Testis (tissue), 3 donors: ENCODE data around the gene KCNJ4. TPM values are rescaled to one million over a fixed set of nuclear protein-coding genes. Genes with fewer than 3 reads are reported as not detected.

Source experiments
- DNase-seq: peaks from one replicate; pipeline ENCODE4 v3.0.0-alpha.2; 2019
- H3K27ac ChIP-seq, 2 donors: fragments of 200-600 bp; sonication (generic); one replicate each; pipeline ENCODE4 v1.5.1; 2019
- H3K27me3 ChIP-seq: fragments of 200-600 bp; sonication (generic); one replicate; pipeline ENCODE4 v1.5.1; 2019
- H3K36me3 ChIP-seq: fragments of 200-600 bp; sonication (generic); one replicate; pipeline ENCODE4 v1.5.1; 2017; ENCODE audit warnings: low read depth; ENCODE audit errors: missing control alignments
- H3K4me1 ChIP-seq: fragments of 200-600 bp; sonication (generic); one replicate; pipeline ENCODE4 v1.5.1; 2019
- H3K4me3 ChIP-seq, 2 donors: fragments of 200-600 bp; sonication (generic); one replicate each; pipeline ENCODE4 v1.5.1; 2017 to 2019
- H3K9me3 ChIP-seq: fragments of 200-600 bp; sonication (generic); one replicate; pipeline ENCODE4 v1.5.1; 2017
- CTCF ChIP-seq, 3 experiments: fragments of 450-650 bp in 2 of 3; fragments of 200-600 bp in 1 of 3; sonication (generic) in 1 of 3; IDR thresholded peaks; one replicate each; pipeline ENCODE4 v1.5.1; 2016 to 2019; ENCODE audit warnings: antibody characterized with exemption in 3 of 3, mild to moderate bottlenecking in 2 of 3, moderate library complexity in 1 of 3
- POLR2A ChIP-seq: fragments of 450-650 bp; IDR thresholded peaks from one replicate; pipeline ENCODE4 v1.6.1; 2017; ENCODE audit warnings: antibody characterized with exemption, mild to moderate bottlenecking, moderate library complexity
- WGBS, 2 donors: methylation state at CpG; one replicate each; pipeline ENCODE4 v1.1.5; 2018; 5-methylcytosine and 5-hydroxymethylcytosine counted together
- intact Hi-C: fragments of 100-400 bp; cut with DNase I; formaldehyde crosslinking; loops from one replicate; pipeline ENCODE4 v1.15.1; 2023; ENCODE audit warnings: low total_unique reads
- polyA plus RNA-seq: library from polyadenylated mRNA; stranded (reverse); fragments of 350-450 nt; fragmentation: Illumina TruSeq; extraction: RNeasy Lipid Tissue Mini Kit (QIAGEN cat#74804); gene quantifications from one replicate; pipeline ENCODE4 v1.2.3, GENCODE V29; 2014; ENCODE audit warnings: low read depth, low replicate concordance; ENCODE audit not compliant: insufficient read depth
- total RNA-seq, 2 donors: library from RNA; depleted of rRNA; stranded (reverse); fragments of >200 nt; gene quantifications; one replicate each; pipeline ENCODE4 v1.2.3, GENCODE V29; 2016

KCNJ4 gene
- total and polyA plus RNA-seq, 3 donors from 2014 or later: 1.7 to 3.0 (median 1.7) TPM

- DNase-seq: no peak
- TF ChIP-seq POLR2A (no peak), CTCF (IDR thresholded peaks at IDR 0.05) (no peak)
- H3K4me1 ChIP-seq: peaks cover 14% of the 10 kb centered on the region
- intact Hi-C loops: no loop called here
- no peaks in the 10 kb centered on the region for H3K9me3 ChIP-seq
- no peak overlapping the region for H3K27ac ChIP-seq
- H3K36me3 ChIP-seq: no peaks in the 10 kb centered on the region
- no peak overlapping the region for H3K4me3 ChIP-seq
- 69 to 73% methylated on average over 16 of the region's 16 CpGs for WGBS, 2 donors
- no peaks in the 10 kb centered on the region for H3K27me3 ChIP-seq
Measured at GRCh38 chr22:38429499-38430068, 25.4 kb downstream of the KCNJ4 start.

- Histone ChIP-seq H3K4me1 (peaks cover 14% of the 10 kb centered on the region), H3K27ac (no peak overlapping the region), H3K27me3 (no peaks in the 10 kb centered on the region), H3K36me3 (no peaks in the 10 kb centered on the region), H3K9me3 (no peaks in the 10 kb centered on the region), H3K4me3 (no peak overlapping the region)
- 84 to 91% methylated on average over 2 of the region's 2 CpGs for WGBS, 2 donors
- no peak for DNase-seq
- intact Hi-C loops: no loop called here
- TF ChIP-seq CTCF (IDR thresholded peaks at IDR 0.05) (no peak), POLR2A (no peak)
Measured at GRCh38 chr22:38428714-38429113, 26.3 kb downstream of the KCNJ4 start.

GRCh38 chr22:38427940-38428339 is 27.1 kb downstream of the KCNJ4 start:
- intact Hi-C loops: no loop called here
- H3K9me3 ChIP-seq: no peaks in the 10 kb centered on the region
- TF ChIP-seq CTCF (IDR thresholded peaks at IDR 0.05) (no peak), POLR2A (no peak)
- WGBS, 2 donors: 95 to 96% methylated on average over 28 to 31 of the region's 31 CpGs
- H3K27ac ChIP-seq: no peak overlapping the region
- no peaks in the 10 kb centered on the region for H3K27me3 ChIP-seq
- no peak for DNase-seq
- H3K4me3 ChIP-seq: no peak overlapping the region
- H3K4me1 ChIP-seq: peaks cover 14% of the 10 kb centered on the region
- no peaks in the 10 kb centered on the region for H3K36me3 ChIP-seq

- DNase-seq: no peak
- Histone ChIP-seq H3K36me3 (no peaks in the 10 kb centered on the region), H3K27ac (no peak overlapping the region), H3K4me1 (peaks cover 10% of the 10 kb centered on the region), H3K4me3 (no peak overlapping the region), H3K27me3 (no peaks in the 10 kb centered on the region), H3K9me3 (no peaks in the 10 kb centered on the region)
- TF ChIP-seq CTCF (IDR thresholded peaks at IDR 0.05) (no peak), POLR2A (no peak)
- WGBS, 2 donors: 99% methylated on average over 24 to 30 of the region's 36 CpGs
- intact Hi-C loops: no loop called here
Measured at GRCh38 chr22:38427465-38427864, 27.5 kb downstream of the KCNJ4 start.

GRCh38 chr22:38426628-38427027 is 28.4 kb downstream of the KCNJ4 start:
- no peak overlapping the region for H3K27ac ChIP-seq
- 64 to 81% methylated on average over 3 to 17 of the region's 17 CpGs for WGBS, 2 donors
- H3K4me1 ChIP-seq: peaks cover 3% of the 10 kb centered on the region
- no peaks in the 10 kb centered on the region for H3K9me3 ChIP-seq
- no peak for DNase-seq
- H3K27me3 ChIP-seq: no peaks in the 10 kb centered on the region
- intact Hi-C loops: no loop called here
- TF ChIP-seq POLR2A (no peak), CTCF (IDR thresholded peaks at IDR 0.05) (no peak)
- H3K36me3 ChIP-seq: no peaks in the 10 kb centered on the region
- H3K4me3 ChIP-seq: no peak overlapping the region
